GM18511 (cell line): ENCODE data around the gene LAMA2.
"Not testable (repeated sequence)": the region's sequence is repeated elsewhere in the genome, so short reads cannot be mapped to it uniquely, and the experiment has no call there.

Source experiments
- ATAC-seq: cut with Tn5 transposase; IDR thresholded peaks from one replicate; pipeline ENCODE4 v1.9.1; 2021; ENCODE audit warnings: mild to moderate bottlenecking, moderate library complexity; ENCODE audit not compliant: unreplicated experiment

LAMA2 gene

GRCh38 chr6:129006724-129007514 lies 124.0 kb downstream of the LAMA2 start:
- ATAC-seq: no peak

- no peak for ATAC-seq
Observed at GRCh38 chr6:129007701-129008373, 124.9 kb downstream of the LAMA2 start.

- no peak for ATAC-seq
Observed at GRCh38 chr6:129008591-129008990, 125.7 kb downstream of the LAMA2 start.

GRCh38 chr6:129009851-129010250 lies 126.9 kb downstream of the LAMA2 start:
- no peak for ATAC-seq

GRCh38 chr6:129014302-129014701 lies 131.4 kb downstream of the LAMA2 start:
- no peak for ATAC-seq

GRCh38 chr6:129015721-129016120 lies 132.8 kb downstream of the LAMA2 start:
- no peak for ATAC-seq

- ATAC-seq: no peak
Observed at GRCh38 chr6:129016844-129017243, 133.9 kb downstream of the LAMA2 start.

GRCh38 chr6:129022011-129022553 lies 139.1 kb downstream of the LAMA2 start:
- no peak for ATAC-seq

- no peak for ATAC-seq
Observed at GRCh38 chr6:129026601-129027000, 143.7 kb downstream of the LAMA2 start.

- ATAC-seq: no peak
Observed at GRCh38 chr6:129029778-129030177, 146.8 kb downstream of the LAMA2 start.

- no peak for ATAC-seq
Observed at GRCh38 chr6:129030215-129030614, 147.3 kb downstream of the LAMA2 start.

- no peak for ATAC-seq
Observed at GRCh38 chr6:129031051-129031599, 148.2 kb downstream of the LAMA2 start.

GRCh38 chr6:129032602-129033001 lies 149.7 kb downstream of the LAMA2 start:
- no peak for ATAC-seq

- ATAC-seq: no peak
Observed at GRCh38 chr6:129033180-129033579, 150.2 kb downstream of the LAMA2 start.

- no peak for ATAC-seq
Observed at GRCh38 chr6:129033581-129033980, 150.6 kb downstream of the LAMA2 start.

GRCh38 chr6:129041563-129041962 lies 158.6 kb downstream of the LAMA2 start:
- ATAC-seq: no peak

GRCh38 chr6:129046526-129046925 lies 163.6 kb downstream of the LAMA2 start:
- ATAC-seq: no peak

GRCh38 chr6:129047834-129048233 lies 164.9 kb downstream of the LAMA2 start:
- no peak for ATAC-seq

GRCh38 chr6:129050086-129050485 lies 167.1 kb downstream of the LAMA2 start:
- no peak for ATAC-seq

- not testable (repeated sequence) for ATAC-seq
Observed at GRCh38 chr6:129053143-129053542, 170.2 kb downstream of the LAMA2 start.

- no peak for ATAC-seq
Observed at GRCh38 chr6:129055796-129056195, 172.9 kb downstream of the LAMA2 start.

GRCh38 chr6:129059650-129060049 lies 176.7 kb downstream of the LAMA2 start:
- no peak for ATAC-seq
